ENCODE data around the gene LGALS3BP.
A peak's percentile ranks its signal among the peaks of the same experiment; 100 is the strongest.

LGALS3BP gene

GRCh38 chr17:78933025-78933958, 46.4 kb downstream of the LGALS3BP start:
- Histone ChIP-seq H3K27me3 (ENCODE audit: control insufficient read depth in 1 of 2, insufficient read depth in 2 of 2, low read length in 2 of 2) (no peaks in the 10 kb centered on the region), H3K27ac (ENCODE audit: low read length) (peak overlapping the region; percentile 96), H3K4me3 (ENCODE audit: low read length in 2 of 2) (peak overlapping the region; percentile 28 to 66), H3K4me1 (ENCODE audit: control insufficient read depth, insufficient read depth, low read length) (peaks cover 36% of the 10 kb centered on the region), H3K36me3 (ENCODE audit: control insufficient read depth in 2 of 2, insufficient read depth in 2 of 2, low read length in 2 of 2) (no peaks in the 10 kb centered on the region), H3K9ac (ENCODE audit: low read length in 2 of 2) (peak overlapping the region in 1 of 2 donors; percentile 21), H3K9me3 (ENCODE audit: control insufficient read depth in 2 of 2, low read length in 2 of 2) (no peaks in the 10 kb centered on the region)

- no peak overlapping the region for H3K4me3 ChIP-seq (ENCODE audit: low read length in 2 of 2)
- no peak overlapping the region for H3K27ac ChIP-seq (ENCODE audit: low read length)
- H3K27me3 ChIP-seq (ENCODE audit: control insufficient read depth in 1 of 2, insufficient read depth in 2 of 2, low read length in 2 of 2), result no peaks in the 10 kb centered on the region
- H3K9me3 ChIP-seq (ENCODE audit: control insufficient read depth in 2 of 2, low read length in 2 of 2), result no peaks in the 10 kb centered on the region
- H3K36me3 ChIP-seq (ENCODE audit: control insufficient read depth in 2 of 2, insufficient read depth in 2 of 2, low read length in 2 of 2), result no peaks in the 10 kb centered on the region
- peaks cover 34% of the 10 kb centered on the region for H3K4me1 ChIP-seq (ENCODE audit: control insufficient read depth, insufficient read depth, low read length)
- no peak overlapping the region for H3K9ac ChIP-seq (ENCODE audit: low read length in 2 of 2)
Observed at GRCh38 chr17:78929908-78930775, 49.6 kb downstream of the LGALS3BP start.

GRCh38 chr17:78925662-78926555, 53.8 kb downstream of the LGALS3BP start:
- peaks cover 44% of the 10 kb centered on the region for H3K4me1 ChIP-seq (ENCODE audit: control insufficient read depth, insufficient read depth, low read length)

GRCh38 chr17:78925234-78925633, 54.5 kb downstream of the LGALS3BP start, which contains the start of gene TIMP2:
Gene TIMP2 (minus strand): TSS chr17:78925387. CDS start chr17:78925088, 299 bp downstream.
- peak within 1 kb of the TSS; percentile 94 for H3K27ac ChIP-seq (ENCODE audit: low read length)
- H3K36me3 ChIP-seq (ENCODE audit: control insufficient read depth in 2 of 2, insufficient read depth in 2 of 2, low read length in 2 of 2), result no peaks in the 10 kb centered on the region
- H3K9me3 ChIP-seq (ENCODE audit: control insufficient read depth in 2 of 2, low read length in 2 of 2), result no peaks in the 10 kb centered on the region
- peak within 1 kb of the TSS; percentile 83 to 84 for H3K4me3 ChIP-seq (ENCODE audit: low read length in 2 of 2)
- H3K27me3 ChIP-seq (ENCODE audit: control insufficient read depth in 1 of 2, insufficient read depth in 2 of 2, low read length in 2 of 2), result no peaks in the 10 kb centered on the region
- H3K4me1 ChIP-seq (ENCODE audit: control insufficient read depth, insufficient read depth, low read length), result peaks cover 51% of the 10 kb centered on the region
- peak within 1 kb of the TSS; percentile 73 to 85 for H3K9ac ChIP-seq (ENCODE audit: low read length in 2 of 2)

More at GRCh38 chr17:78925662-78926555, 53.8 kb downstream of the LGALS3BP start:
- Histone ChIP-seq H3K9ac (ENCODE audit: low read length in 2 of 2) (peak overlapping the region; percentile 68 to 71), H3K27me3 (ENCODE audit: control insufficient read depth in 1 of 2, insufficient read depth in 2 of 2, low read length in 2 of 2) (no peaks in the 10 kb centered on the region), H3K36me3 (ENCODE audit: control insufficient read depth in 2 of 2, insufficient read depth in 2 of 2, low read length in 2 of 2) (no peaks in the 10 kb centered on the region), H3K4me3 (ENCODE audit: low read length in 2 of 2) (peak overlapping the region; percentile 55 to 76), H3K9me3 (ENCODE audit: control insufficient read depth in 2 of 2, low read length in 2 of 2) (no peaks in the 10 kb centered on the region), H3K27ac (ENCODE audit: low read length) (peak overlapping the region; percentile 94)

GRCh38 chr17:78924481-78925151, 55.1 kb downstream of the LGALS3BP start:
- peak overlapping the region; percentile 83 to 84 for H3K4me3 ChIP-seq (ENCODE audit: low read length in 2 of 2)
- H3K9ac ChIP-seq (ENCODE audit: low read length in 2 of 2), result peak overlapping the region; percentile 73 to 85
- H3K9me3 ChIP-seq (ENCODE audit: control insufficient read depth in 2 of 2, low read length in 2 of 2), result no peaks in the 10 kb centered on the region
- H3K27me3 ChIP-seq (ENCODE audit: control insufficient read depth in 1 of 2, insufficient read depth in 2 of 2, low read length in 2 of 2), result no peaks in the 10 kb centered on the region
- H3K27ac ChIP-seq (ENCODE audit: low read length), result peak overlapping the region; percentile 77
- no peaks in the 10 kb centered on the region for H3K36me3 ChIP-seq (ENCODE audit: control insufficient read depth in 2 of 2, insufficient read depth in 2 of 2, low read length in 2 of 2)
- peaks cover 53% of the 10 kb centered on the region for H3K4me1 ChIP-seq (ENCODE audit: control insufficient read depth, insufficient read depth, low read length)

GRCh38 chr17:78923660-78924453, 55.9 kb downstream of the LGALS3BP start:
- Histone ChIP-seq H3K4me3 (ENCODE audit: low read length in 2 of 2) (peak overlapping the region; percentile 83 to 84), H3K4me1 (ENCODE audit: control insufficient read depth, insufficient read depth, low read length) (peaks cover 58% of the 10 kb centered on the region), H3K27me3 (ENCODE audit: control insufficient read depth in 1 of 2, insufficient read depth in 2 of 2, low read length in 2 of 2) (no peaks in the 10 kb centered on the region)

GRCh38 chr17:78922816-78923498, 56.8 kb downstream of the LGALS3BP start:
- Histone ChIP-seq H3K9me3 (ENCODE audit: control insufficient read depth in 2 of 2, low read length in 2 of 2) (no peaks in the 10 kb centered on the region), H3K4me3 (ENCODE audit: low read length in 2 of 2) (peak overlapping the region; percentile 83 to 84), H3K27ac (ENCODE audit: low read length) (peak overlapping the region; percentile 79), H3K36me3 (ENCODE audit: control insufficient read depth in 2 of 2, insufficient read depth in 2 of 2, low read length in 2 of 2) (no peaks in the 10 kb centered on the region), H3K4me1 (ENCODE audit: control insufficient read depth, insufficient read depth, low read length) (peaks cover 68% of the 10 kb centered on the region), H3K9ac (ENCODE audit: low read length in 2 of 2) (peak overlapping the region; percentile 19 to 29), H3K27me3 (ENCODE audit: control insufficient read depth in 1 of 2, insufficient read depth in 2 of 2, low read length in 2 of 2) (no peaks in the 10 kb centered on the region)

More at GRCh38 chr17:78923660-78924453, 55.9 kb downstream of the LGALS3BP start:
- Histone ChIP-seq H3K9me3 (ENCODE audit: control insufficient read depth in 2 of 2, low read length in 2 of 2) (no peaks in the 10 kb centered on the region), H3K9ac (ENCODE audit: low read length in 2 of 2) (peak overlapping the region; percentile 73 to 85), H3K36me3 (ENCODE audit: control insufficient read depth in 2 of 2, insufficient read depth in 2 of 2, low read length in 2 of 2) (no peaks in the 10 kb centered on the region), H3K27ac (ENCODE audit: low read length) (peak overlapping the region; percentile 77)

GRCh38 chr17:78921437-78921971, 58.2 kb downstream of the LGALS3BP start:
- Histone ChIP-seq H3K9me3 (ENCODE audit: control insufficient read depth in 2 of 2, low read length in 2 of 2) (no peaks in the 10 kb centered on the region), H3K27ac (ENCODE audit: low read length) (peak overlapping the region; percentile 79), H3K4me3 (ENCODE audit: low read length in 2 of 2) (peak overlapping the region; percentile 49 to 63), H3K36me3 (ENCODE audit: control insufficient read depth in 2 of 2, insufficient read depth in 2 of 2, low read length in 2 of 2) (no peaks in the 10 kb centered on the region), H3K4me1 (ENCODE audit: control insufficient read depth, insufficient read depth, low read length) (peaks cover 76% of the 10 kb centered on the region), H3K27me3 (ENCODE audit: control insufficient read depth in 1 of 2, insufficient read depth in 2 of 2, low read length in 2 of 2) (no peaks in the 10 kb centered on the region), H3K9ac (ENCODE audit: low read length in 2 of 2) (peak overlapping the region; percentile 35 to 36)

Measured in stomach smooth muscle (tissue), 2 donors.